ENCODE data around the gene CROCC.

The CROCC gene

GRCh38 chr1:16988210-16988609 lies 66.5 kb downstream of the CROCC start:
- no peak for DNase-seq

GRCh38 chr1:16989676-16990391 lies 68.1 kb downstream of the CROCC start:
- no peak for DNase-seq

- no peak for DNase-seq
Observed at GRCh38 chr1:16991571-16991970, 69.8 kb downstream of the CROCC start.

- DNase-seq = no peak
Observed at GRCh38 chr1:16992102-16992501, 70.4 kb downstream of the CROCC start.

GRCh38 chr1:16992675-16993074 lies 70.9 kb downstream of the CROCC start:
- DNase-seq = no peak

- DNase-seq = no peak
Observed at GRCh38 chr1:16993521-16994038, 71.8 kb downstream of the CROCC start.

- no peak for DNase-seq
Observed at GRCh38 chr1:16996845-16997244, 75.1 kb downstream of the CROCC start.

GRCh38 chr1:16998589-16998988 lies 76.9 kb downstream of the CROCC start:
- DNase-seq = no peak

GRCh38 chr1:16999863-17000262 lies 78.1 kb downstream of the CROCC start:
- DNase-seq = no peak

GRCh38 chr1:17001760-17002523 lies 80.2 kb downstream of the CROCC start:
- DNase-seq = no peak

GRCh38 chr1:17002524-17002902 lies 80.8 kb downstream of the CROCC start:
- no peak for DNase-seq

GRCh38 chr1:17004466-17005364 lies 83.0 kb downstream of the CROCC start:
- no peak for DNase-seq

- no peak for DNase-seq
Observed at GRCh38 chr1:17005365-17005740, 83.6 kb downstream of the CROCC start.

GRCh38 chr1:17007121-17007520 lies 85.4 kb downstream of the CROCC start:
- no peak for DNase-seq

- no peak for DNase-seq
Observed at GRCh38 chr1:17008208-17008855, 86.6 kb downstream of the CROCC start.

GRCh38 chr1:17009706-17010105 lies 88.0 kb downstream of the CROCC start:
- no peak for DNase-seq

- DNase-seq = no peak
Observed at GRCh38 chr1:17011092-17011438, 89.3 kb downstream of the CROCC start.

- peak; percentile 85 to 94 for DNase-seq
Observed at GRCh38 chr1:17011439-17012307, 89.9 kb downstream of the CROCC start, which contains the start of gene ATP13A2. Gene ATP13A2, minus strand, starts transcription at chr1:17011928. Its CDS starts 190 bp downstream, at chr1:17011738.

- DNase-seq = no peak
Observed at GRCh38 chr1:17012775-17013490, 91.2 kb downstream of the CROCC start.

- no peak for DNase-seq
Observed at GRCh38 chr1:17013491-17014320, 92.0 kb downstream of the CROCC start.
